GM19468 (cell line): ENCODE data around the gene SDR39U1.

Source experiments
- ATAC-seq: cut with Tn5 transposase; IDR thresholded peaks from one replicate; pipeline ENCODE4 v1.9.1; 2021; ENCODE audit warnings: mild to moderate bottlenecking, moderate library complexity, moderate number of reproducible peaks; ENCODE audit not compliant: unreplicated experiment; ENCODE audit errors: extremely low read depth

Gene SDR39U1

GRCh38 chr14:24395609-24396582, 46.7 kb downstream of the SDR39U1 start:
- ATAC-seq = no peak

DNA sequence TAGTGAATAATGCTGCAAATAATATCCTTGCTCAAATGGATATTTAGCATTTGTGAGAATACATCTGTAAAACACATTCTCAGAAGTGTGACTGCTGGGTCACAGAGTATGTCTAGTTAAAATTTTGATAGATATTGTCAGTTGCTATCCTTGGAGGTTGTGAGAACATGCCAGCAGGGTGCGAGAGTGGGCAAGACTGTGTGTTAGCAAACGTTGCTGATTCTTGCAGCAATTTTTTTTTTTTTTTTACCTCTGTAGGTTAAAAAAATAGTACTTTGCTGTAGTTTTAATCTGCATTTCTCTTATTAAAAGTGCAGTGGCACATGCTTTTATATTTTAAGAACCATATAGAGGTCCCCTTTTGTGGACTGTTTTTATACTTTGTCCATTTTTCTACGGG, 48.3 kb downstream of the SDR39U1 start:
- no peak for ATAC-seq

- ATAC-seq = no peak
Observed at GRCh38 chr14:24392325-24393091, 50.1 kb downstream of the SDR39U1 start.

- ATAC-seq = no peak
Observed at GRCh38 chr14:24390701-24391468, 51.7 kb downstream of the SDR39U1 start.
